KBM-7 (cell line): Measurements from ENCODE around the gene RGL4.
"Not testable (repeated sequence)": the region's sequence is repeated elsewhere in the genome, so short reads cannot be mapped to it uniquely, and the experiment has no call there.

ENCODE experiments used
- DNase-seq: peaks from one replicate; pipeline ENCODE4 v3.0.0-alpha.2; 2015
- in situ Hi-C: fragments of 300-500 bp; cut with MboI; formaldehyde crosslinking; loops from 2 replicates; pipeline ENCODE4 v1.14.3; 2020; ENCODE audit warnings: low sequenced_read_pairs, low pct_unique_long_range_greater_than_20kb, mixed read lengths

RGL4 gene

DNA sequence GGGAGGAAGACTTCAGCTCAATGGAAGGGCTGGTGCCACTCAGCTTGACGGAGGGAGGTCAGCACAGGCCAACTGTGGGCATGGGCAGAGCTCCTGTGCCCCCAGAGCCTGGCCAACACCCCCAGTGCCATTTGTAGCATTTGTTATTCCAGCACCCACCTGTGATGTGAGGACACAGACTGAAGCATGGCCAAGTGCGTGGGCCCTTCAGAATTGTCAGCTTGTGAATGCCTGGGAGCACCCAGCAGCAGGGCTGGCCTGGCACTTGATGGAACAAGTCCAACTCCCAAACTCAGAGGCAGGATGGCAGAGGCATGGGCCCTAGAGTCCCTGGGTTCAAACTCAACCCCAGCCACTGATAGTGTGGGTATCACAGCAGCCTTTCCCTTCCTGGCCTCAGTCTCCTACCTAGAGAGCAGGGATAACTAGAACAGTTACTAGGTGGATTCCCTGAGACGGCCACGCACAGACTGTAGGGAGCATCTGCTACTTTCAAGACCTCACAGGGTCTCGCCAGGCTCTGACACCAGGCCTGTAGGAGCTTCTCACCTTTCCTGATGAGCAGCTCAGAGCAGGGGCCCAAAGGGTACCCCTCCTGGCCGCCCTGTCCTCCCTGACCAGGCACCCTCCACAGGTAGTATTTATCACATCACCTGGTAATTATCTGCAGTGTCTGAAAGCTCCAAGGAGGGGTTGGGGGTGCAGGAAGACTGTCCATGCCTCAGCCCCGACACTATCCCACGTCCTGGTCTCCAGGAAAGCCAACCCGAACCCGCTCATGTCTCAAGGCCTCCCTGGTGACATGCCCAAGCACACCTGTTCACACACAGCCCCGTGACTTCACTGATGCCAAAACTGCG, 13.7 kb upstream of the RGL4 start:
- in situ Hi-C loops, DNase-seq: not testable (repeated sequence)

DNA sequence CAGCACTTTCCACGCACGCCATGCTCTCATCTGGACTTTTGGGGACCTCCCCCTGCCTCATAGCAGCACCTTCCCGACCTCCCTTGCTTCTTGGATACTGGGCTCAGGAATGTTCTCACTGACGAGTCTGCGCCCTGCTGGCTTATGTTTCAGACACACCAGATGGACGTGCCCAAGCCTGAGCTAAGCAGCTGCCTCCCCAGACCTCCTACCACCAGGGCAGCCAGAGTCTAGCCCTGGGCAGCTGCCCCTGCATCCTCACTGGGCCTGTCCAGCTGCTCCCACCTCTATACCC, 13.2 kb upstream of the RGL4 start:
- in situ Hi-C loops = no loop called here

DNA sequence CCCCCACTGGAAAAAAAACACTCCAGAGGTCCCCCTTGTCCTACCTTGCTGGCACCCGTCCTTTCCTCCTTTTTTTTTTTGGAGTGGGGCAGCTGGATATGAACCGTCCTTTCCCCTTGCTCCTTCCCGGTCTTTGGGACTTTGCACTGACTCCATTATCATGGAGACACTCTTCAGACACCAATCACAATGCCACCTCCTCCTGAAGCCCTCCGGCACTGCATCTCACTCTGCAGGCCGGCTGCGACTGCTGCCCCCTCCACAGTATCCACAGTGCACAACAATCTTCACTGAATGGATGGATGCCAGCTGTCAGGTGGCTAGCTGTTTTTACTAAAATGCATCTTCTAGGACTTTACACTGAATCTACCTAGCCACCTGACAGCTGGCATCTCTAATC, 12.7 kb upstream of the RGL4 start:
- in situ Hi-C loops = no loop called here
- no peak for DNase-seq

More for the DNA sequence above, 13.2 kb upstream of the RGL4 start:
- DNase-seq = no peak

DNA sequence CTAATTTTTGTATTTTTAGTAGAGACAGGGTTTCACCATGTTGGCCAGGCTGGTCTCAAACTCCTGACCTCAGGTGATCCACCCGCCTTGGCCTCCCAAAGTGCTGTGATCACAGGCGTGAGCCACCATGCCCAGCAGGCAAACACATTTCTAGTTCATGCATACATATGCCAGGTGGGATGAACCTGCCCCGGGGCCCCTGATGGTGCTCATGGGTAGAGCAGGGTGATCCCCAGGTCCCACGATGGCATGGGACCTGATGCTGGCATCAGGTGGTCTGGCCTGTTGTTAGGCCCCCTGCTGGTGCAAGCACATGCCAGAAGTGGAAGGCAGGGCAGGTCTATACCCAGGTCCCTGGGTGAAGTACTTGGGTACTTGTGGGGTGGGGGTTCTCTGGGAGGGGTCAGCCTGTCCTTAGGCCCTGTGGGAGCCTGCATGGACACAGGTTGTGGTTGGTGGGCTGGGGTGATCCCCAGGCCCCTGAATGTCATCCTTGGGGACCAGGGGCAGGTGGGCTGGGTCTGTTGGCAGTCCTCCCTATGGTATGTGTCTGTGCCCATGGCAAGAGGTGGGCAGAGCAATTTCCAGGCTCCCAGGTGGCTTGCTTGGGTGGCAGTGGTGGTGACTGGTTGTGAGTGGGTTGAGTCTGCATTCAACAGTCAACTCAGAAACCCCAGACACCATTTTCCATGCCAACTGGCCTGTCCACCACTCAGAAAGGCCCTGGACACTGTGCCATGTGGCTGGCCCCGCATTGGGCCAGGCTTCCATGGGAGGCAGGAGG, 9.6 kb upstream of the RGL4 start:
- DNase-seq = no peak
- in situ Hi-C loops = no loop called here

DNA sequence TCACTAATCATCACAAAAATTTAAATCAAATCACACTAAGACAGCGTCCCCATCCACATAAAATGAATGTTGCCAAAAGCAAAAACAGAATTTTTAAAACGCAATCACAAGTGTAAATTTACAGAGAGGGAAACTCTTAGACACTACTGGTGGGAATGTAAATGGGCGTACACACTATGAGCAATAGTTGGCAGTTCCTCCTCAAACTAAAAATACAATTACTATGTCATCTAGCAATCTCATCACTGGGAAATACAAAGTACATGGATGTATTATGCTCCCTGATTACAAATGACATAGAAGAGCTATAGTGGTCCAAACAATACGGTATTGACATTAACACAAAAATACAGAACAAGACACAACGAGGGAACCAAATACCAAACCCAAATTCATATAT, 8.7 kb upstream of the RGL4 start:
- no peak for DNase-seq
- in situ Hi-C loops = no loop called here

DNA sequence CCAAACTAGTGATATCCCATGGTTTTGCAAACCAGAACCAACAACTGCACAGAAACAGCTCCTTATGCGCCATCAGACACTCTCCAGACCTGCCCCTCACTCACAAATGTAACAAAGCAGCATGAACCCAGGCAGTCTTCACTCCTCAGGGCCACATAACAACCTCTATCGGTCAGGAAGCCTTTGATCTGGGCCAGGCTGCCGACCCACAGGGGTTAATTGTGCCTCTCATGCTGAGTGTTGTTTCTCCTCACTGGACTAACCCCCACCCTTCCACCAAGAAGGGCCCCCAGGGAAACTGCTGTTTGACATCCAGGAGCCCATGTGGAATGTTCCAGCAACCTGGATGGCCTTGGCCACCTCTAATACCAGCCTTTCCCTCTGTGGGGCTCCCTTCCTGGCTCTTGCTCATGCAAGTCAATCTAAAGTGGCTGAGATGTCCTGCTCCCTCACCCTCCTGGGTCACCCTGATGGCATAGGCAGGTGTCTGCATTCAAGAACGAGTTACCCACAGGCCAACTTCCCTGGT, 7.9 kb upstream of the RGL4 start:
- in situ Hi-C loops = no loop called here
- no peak for DNase-seq

DNA sequence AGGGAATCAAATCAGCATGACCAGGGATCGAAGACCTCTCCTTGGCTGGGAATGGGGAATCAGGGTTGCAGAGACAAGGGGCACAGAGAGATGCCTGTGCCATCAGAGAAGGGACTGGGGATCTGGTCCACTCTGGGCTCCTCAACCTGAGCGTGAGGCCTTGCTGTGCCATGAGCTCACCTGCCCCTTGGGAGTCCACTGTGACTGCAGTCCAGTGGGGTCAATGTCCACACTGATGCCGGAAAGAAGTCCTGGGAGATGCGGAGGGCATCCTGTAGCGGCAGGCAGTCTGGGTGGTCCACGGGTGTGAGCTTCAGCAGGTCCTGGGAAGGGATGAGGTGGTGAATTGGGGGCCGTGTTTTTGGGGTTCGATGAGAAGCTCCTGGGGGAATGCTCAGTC, 7.3 kb upstream of the RGL4 start:
- DNase-seq = no peak
- in situ Hi-C loops = no loop called here

DNA sequence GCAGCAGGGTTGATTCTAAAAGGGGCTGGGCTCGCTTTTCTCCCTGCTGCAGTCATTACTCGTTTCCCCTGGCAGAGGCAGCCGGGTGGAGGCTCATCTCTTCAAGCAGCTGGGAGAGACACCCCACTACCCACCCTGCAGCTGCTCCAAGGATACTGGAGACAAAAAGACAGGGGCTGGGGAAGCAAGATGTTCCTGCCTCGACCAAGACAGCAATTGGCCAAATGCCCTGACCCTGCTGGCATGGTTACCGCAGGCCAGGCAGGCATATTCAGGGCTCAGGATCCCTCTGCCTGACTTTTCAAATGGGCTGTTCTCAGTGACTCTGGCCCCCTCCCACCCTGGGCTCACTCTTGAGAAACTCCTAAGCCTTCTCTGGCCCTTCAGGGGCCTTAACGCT, 6.8 kb upstream of the RGL4 start:
- no peak for DNase-seq
- in situ Hi-C loops = no loop called here

DNA sequence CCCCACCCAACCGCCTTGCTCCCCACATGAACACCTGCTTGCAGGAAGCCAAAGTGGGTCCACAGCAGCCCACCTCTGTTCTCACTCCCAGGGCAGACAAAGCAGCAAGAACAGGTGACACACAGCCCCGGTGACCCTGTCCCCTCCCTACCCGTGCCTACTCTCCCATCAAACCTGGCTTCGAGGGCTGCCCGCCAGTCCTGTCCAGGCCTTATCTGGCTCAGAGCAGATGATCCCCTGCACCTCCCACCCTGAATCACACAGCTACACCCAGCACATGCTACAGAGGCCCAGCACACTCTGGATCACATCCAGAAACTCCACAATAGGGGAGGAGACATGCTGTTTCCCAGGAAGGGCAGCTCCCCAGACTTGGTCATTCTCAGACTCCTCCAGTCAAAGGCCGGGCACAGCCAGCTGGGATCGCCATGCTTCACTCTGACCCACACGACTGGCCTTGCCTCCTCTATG, 6.2 kb upstream of the RGL4 start:
- no peak for DNase-seq
- in situ Hi-C loops = no loop called here

DNA sequence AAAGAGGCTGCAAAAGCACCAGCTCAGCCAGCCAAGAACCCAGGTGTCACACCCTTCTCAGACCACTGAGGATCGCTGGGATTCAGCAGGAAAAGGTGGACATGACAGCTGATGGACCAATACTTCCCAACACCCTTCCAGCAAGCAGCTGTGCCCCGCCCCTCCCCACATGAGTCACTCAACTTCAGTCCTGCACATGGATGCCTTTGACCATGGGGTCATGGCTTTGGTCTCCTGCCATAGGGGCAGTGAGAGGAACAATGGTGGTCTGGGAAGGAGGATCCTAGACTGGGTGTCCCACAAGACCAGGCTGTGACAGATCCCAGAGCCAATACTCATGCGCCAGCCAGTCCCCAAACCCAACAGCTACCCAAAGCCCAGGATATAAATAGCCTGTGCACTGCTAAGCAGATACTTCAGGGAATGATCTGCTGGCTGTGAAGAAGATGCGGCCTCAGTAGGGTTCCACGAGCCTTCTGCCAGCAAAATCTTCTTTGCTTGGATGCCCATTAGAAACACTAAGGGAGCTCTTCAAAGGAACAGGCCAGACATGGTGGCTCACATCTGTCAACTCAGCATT, 5.5 kb upstream of the RGL4 start:
- in situ Hi-C loops = no loop called here
- no peak for DNase-seq

DNA sequence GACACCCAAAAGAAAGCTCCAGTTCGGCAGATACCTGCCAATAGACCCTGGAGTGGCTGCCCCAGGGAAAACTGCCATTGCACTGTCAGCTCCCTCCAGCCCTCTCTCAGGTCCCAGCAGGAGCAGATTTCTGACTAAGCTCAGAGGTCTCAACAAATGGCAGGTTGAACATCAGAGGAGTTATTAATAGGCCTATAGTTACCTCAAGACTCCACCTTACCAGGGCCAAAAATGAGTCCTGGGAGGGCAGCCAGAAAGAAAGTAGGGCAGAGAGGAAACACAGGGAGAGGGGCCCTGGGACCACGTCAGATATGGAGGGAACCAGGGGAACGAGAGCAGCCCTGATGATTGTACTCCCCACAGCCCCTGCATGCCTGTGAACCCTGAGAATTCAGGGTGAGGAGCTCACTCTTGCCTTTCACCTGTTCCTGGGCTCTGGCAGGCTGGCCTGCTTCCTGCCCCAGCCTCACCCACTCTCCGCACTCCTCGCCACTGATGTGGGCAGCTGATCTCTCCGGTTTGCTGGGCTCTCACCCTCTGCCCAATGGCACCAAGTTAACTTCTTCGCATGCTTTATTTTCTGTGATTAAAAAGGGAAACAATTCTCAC, 4.3 kb upstream of the RGL4 start:
- DNase-seq = no peak
- in situ Hi-C loops = no loop called here

DNA sequence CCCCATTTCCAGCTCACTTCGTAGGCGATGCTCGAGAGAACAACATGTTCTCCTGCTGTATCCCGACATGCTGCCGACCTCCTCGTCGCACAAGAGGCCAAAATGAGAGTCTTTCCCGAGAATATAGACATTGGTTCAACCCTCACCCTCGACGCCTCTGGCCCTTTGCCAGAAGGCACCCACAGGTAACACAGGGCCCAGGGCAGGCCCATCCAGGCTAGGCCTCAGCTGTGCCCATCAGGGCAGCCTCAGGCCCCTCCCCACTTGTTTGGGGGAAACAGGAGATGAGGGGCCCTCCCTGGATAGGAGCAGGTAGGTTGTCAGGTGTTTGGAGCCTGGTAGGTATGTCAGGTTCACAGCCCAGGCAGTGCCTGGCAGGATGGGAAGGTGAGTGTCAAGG, 2.7 kb upstream of the RGL4 start:
- in situ Hi-C loops = no loop called here
- no peak for DNase-seq

DNA sequence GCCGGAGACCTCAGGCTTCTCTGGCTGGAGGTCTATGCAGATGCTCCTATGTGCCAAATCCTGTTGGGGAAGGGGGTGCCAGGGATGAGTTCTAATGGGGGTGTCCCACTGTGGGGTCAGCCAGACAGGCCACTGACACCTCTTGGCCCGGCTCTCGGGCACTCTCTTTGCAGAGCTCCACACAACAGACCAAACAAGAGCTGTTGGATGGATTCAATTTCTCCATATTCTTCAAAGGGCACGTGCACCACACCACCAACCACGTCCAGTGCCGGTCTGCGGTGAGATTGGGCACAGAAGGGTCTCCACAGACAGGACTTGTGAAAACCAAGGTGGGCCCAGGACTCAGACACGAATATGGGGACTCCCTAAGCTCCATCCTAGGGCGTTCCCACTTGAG, 2.2 kb upstream of the RGL4 start:
- in situ Hi-C loops = no loop called here

DNA sequence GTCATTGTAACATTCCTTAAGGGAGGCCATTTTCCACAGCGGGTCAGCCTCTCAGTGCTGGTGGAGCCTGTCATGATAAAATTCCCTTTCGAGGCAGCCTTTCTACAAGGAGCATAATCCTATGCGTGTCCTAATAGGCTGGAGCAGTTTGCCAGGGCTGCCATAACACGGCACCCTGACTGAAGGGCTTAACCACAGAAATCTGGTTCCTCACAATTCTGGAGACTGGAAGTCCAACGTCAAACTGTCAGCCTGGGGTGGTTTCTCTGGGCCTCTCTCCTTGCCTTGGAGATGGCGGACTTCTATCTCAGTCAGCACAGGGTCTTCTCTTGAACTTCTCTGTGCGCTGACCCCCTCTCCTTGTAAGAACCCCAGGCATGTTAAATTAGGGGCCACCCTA, 1.4 kb upstream of the RGL4 start:
- in situ Hi-C loops = no loop called here
- no peak for DNase-seq

More for the DNA sequence above, 2.2 kb upstream of the RGL4 start:
- DNase-seq = no peak

DNA sequence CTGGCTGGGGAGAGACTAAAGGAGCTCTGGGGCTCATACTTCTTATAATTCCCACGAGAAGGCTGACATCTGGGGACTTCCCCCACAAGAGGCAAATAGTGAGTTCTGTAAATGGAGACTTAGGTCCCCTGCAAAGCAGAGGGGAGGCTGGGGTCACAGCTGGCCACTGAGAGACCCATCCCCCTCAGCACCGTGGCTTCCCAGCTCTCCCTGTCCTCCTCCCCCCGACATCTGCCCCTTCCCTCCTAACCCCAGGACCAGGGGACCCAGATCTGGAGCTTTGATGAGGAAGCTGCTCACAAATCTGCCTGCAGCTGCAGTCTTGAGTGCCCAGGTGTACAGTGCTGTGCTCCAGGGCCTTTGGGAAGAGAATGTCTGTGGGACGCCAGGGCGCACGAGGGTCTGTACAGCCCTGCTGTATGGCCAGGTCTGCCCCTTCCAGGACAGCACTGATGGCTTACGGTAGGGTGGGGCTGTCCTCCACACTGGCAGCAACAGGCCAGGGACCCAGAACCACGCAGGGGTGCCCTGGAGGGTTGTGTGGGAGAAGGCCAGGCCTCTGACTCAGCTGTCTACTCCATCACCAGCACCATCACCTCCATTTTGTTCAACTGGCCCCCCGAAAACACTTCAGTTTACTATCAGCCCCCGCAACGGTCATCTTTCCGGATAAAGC, 1.1 kb downstream of the RGL4 start:
- in situ Hi-C loops = no loop called here
- no peak for DNase-seq

DNA sequence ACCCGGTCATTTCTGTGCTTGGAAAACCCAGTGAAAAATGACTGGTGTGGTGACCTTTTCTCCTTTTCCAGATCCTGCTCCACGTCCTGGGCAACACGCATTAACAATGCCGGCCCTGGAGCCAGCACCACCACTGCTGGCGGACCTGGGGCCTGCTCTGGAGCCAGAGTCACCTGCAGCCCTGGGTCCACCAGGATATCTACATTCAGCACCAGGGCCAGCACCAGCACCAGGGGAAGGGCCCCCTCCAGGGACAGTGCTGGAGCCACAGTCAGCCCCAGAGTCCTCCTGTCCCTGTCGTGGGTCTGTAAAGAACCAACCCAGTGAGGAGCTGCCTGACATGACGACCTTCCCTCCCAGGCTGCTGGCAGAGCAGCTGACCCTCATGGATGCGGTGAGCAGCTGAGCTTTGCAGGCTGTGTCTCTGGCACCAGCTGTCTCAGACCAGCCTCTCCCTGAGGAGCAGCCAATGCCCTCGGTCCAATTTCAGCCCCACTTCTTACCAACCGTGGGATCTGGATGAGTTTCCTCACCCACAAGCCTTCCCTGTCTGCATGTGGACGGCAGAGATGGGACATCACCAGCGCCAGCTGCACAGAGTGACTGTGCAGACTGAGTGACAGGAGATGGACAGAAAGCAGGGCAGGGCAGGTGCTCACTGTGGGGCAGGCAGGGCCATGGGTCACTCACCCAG, 1.9 kb downstream of the RGL4 start:
- in situ Hi-C loops = no loop called here
- no peak for DNase-seq

DNA sequence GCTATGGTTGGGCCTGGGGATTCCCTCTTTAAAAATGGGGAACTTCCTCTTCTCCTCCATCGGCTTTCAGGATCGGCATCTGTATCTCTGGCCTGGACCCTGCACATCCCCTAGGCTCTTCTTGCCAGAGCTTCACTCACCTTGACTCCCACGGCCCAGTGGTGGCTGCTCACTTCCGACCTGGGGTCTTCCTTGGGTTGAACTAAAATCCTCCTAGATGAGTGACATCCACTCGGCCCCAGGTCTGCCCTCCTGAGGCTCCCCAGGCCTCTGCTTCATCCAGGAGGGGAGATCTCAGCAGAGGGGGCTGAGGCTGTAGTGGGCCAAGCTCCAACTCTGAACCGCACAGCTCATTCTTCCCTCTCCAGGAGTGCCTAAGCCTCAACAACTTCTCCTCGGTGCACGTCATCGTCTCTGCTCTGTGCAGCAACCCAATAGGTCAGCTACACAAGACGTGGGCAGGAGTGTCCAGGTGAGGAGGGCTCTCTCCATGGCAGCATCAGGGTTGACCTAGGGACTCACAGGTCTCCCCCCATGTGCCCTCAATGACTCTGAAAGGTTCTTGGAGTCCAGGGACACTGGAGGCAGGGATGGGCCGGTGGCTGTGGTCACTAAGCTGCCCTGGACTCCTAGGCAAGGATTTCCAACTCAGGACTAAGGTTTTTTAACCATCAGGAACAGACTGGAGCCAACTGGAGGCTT, 3.3 kb downstream of the RGL4 start:
- no peak for DNase-seq
- in situ Hi-C loops = no loop called here

DNA sequence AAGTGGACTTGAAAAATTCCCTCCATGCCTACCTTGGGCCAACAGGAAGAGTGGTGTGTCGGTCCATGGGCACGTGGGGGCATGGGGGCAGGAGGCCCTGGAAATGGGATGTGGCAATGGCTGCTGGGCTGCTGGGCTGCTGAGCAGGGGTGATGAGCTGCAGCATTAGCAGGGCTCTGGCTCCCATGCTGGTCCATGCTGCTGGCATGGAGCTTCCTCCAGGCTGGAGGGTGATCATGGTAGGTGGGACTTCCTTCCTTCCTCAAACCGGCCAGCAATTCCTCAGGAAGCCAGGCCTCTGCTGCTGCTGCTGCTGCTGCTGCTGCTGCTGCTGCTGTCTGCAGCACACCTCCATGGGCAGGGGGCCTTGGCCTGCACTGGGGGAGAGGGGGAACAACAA, 4.3 kb downstream of the RGL4 start:
- DNase-seq = no peak
- in situ Hi-C loops = no loop called here
